SK-N-SH (cell line): Measurements from ENCODE around the gene DSCAML1. TPM values are rescaled to one million over a fixed set of nuclear protein-coding genes. Genes with fewer than 3 reads are reported as not detected.

ENCODE experiments used
- CTCF ChIA-PET: fragments of 300-600, 350-600 bp; formaldehyde crosslinking; extraction: SDS; loops from one replicate; lab custom pipeline; 2021; lab: Yijun Ruan, JAX
- POLR2A ChIA-PET: fragments of 350-600 bp; sonication (Branson Sonifier 250); formaldehyde crosslinking; extraction: SDS; loops from one replicate; lab custom pipeline; 2020; ENCODE audit warnings: antibody characterized with exemption, inconsistent platforms; lab: Yijun Ruan, JAX
- DNase-seq: peaks from one replicate; pipeline ENCODE4 v3.0.0; 2012
- H2AFZ ChIP-seq: fragments of 200-600 bp; sonication (generic); 2 replicates; pipeline ENCODE4 v1.8.1; 2016; ENCODE audit warnings: antibody characterized with exemption, mild to moderate bottlenecking, low read depth
- H3F3A ChIP-seq: fragments of 200-600 bp; sonication (generic); replicated peaks from 2 replicates; pipeline ENCODE3; 2016; ENCODE audit warnings: antibody characterized with exemption, mild to moderate bottlenecking; ENCODE audit not compliant: insufficient read depth
- H3K27ac ChIP-seq, 2 experiments: fragments of 200-500 bp in 1 of 2; fragments of 200-600 bp in 1 of 2; sonication (Bioruptor generic) in 1 of 2; sonication (generic), shearing (Covaris generic) in 1 of 2; 2 replicates each; pipeline versions ENCODE4 v1.5.1 to v1.6.1; 2014 to 2016; ENCODE audit warnings: low read depth in 2 of 2, inconsistent platforms in 1 of 2, low read length in 1 of 2, mild to moderate bottlenecking in 1 of 2, mixed read lengths in 1 of 2
- H3K27me3 ChIP-seq: fragments of 200-600 bp; sonication (generic), shearing (Covaris generic); 2 replicates; pipeline ENCODE4 v1.6.1; 2016; ENCODE audit warnings: mixed run types; ENCODE audit not compliant: insufficient read depth
- H3K36me3 ChIP-seq, 2 experiments: fragments of 200-500 bp in 1 of 2; fragments of 200-600 bp in 1 of 2; sonication (Bioruptor generic) in 1 of 2; sonication (generic) in 1 of 2; replicated peaks in 1 of 2; 2 replicates each; pipeline versions ENCODE3 to v1.5.1; 2014 to 2016; ENCODE audit warnings: low read length in 1 of 2, mild to moderate bottlenecking in 1 of 2; ENCODE audit not compliant: insufficient read depth in 2 of 2, control insufficient read depth in 1 of 2
- H3K4me1 ChIP-seq, 2 experiments: fragments of 200-500 bp in 1 of 2; fragments of 200-600 bp in 1 of 2; sonication (Bioruptor generic) in 1 of 2; sonication (generic), shearing (Covaris generic) in 1 of 2; 2 replicates each; pipeline versions ENCODE4 v1.5.1 to v1.6.1; 2014 to 2016; ENCODE audit warnings: low read depth in 1 of 2, low read length in 1 of 2, mixed run types in 1 of 2; ENCODE audit not compliant: insufficient read depth in 2 of 2, control insufficient read depth in 1 of 2
- H3K4me2 ChIP-seq: fragments of 200-600 bp; sonication (generic), shearing (Covaris generic); 2 replicates; pipeline ENCODE4 v1.6.1; 2017; ENCODE audit warnings: mixed run types
- H3K4me3 ChIP-seq, 2 experiments: fragments of 200-500 bp in 1 of 2; fragments of 200-600 bp in 1 of 2; sonication (Bioruptor generic) in 1 of 2; sonication (generic), shearing (Covaris generic) in 1 of 2; 2 replicates each; pipeline versions ENCODE4 v1.5.1 to v1.8.1; 2014 to 2016; ENCODE audit warnings: low read depth in 2 of 2, inconsistent platforms in 1 of 2, low read length in 1 of 2, mild to moderate bottlenecking in 1 of 2, mixed read lengths in 1 of 2, moderate library complexity in 1 of 2
- H3K79me2 ChIP-seq: fragments of 200-600 bp; sonication (generic); 2 replicates; pipeline ENCODE4 v1.8.1; 2017; ENCODE audit warnings: mild to moderate bottlenecking; ENCODE audit not compliant: insufficient read depth
- H3K9ac ChIP-seq: fragments of 200-600 bp; sonication (generic); 2 replicates; pipeline ENCODE4 v1.6.1; 2017; ENCODE audit warnings: mixed run types
- H3K9me2 ChIP-seq: fragments of 200-600 bp; sonication (generic); 2 replicates; pipeline ENCODE4 v1.6.1; 2017; ENCODE audit warnings: mixed run types
- H3K9me3 ChIP-seq: fragments of 200-600 bp; sonication (generic); 2 replicates; pipeline ENCODE4 v1.6.1; 2017; ENCODE audit warnings: mixed run types, mild to moderate bottlenecking, moderate library complexity
- H4K20me1 ChIP-seq: fragments of 200-600 bp; sonication (generic); 2 replicates; pipeline ENCODE4 v1.6.1; 2017; ENCODE audit warnings: mild to moderate bottlenecking, mixed run types; ENCODE audit not compliant: insufficient read depth
- CHD2 ChIP-seq: fragments of 150-350 bp; IDR thresholded peaks from 2 replicates; pipeline ENCODE4 v1.6.1; 2018; ENCODE audit warnings: low read length; ENCODE audit not compliant: partially characterized antibody
- ELF1 ChIP-seq: IDR thresholded peaks from 2 replicates; pipeline ENCODE4 v1.4.0; 2012
- FOSL2 ChIP-seq: IDR thresholded peaks from 2 replicates; pipeline ENCODE4 v1.4.0; 2012; ENCODE audit warnings: low read depth, mild to moderate bottlenecking, moderate library complexity, borderline replicate concordance
- FOXJ3 ChIP-seq: sonication (generic); formaldehyde crosslinking; IDR thresholded peaks from 2 replicates; pipeline ENCODE4 v1.5.1; 2020; ENCODE audit warnings: mild to moderate bottlenecking, missing genetic modification reagents
- GATA2 ChIP-seq: sonication (generic); formaldehyde crosslinking; IDR thresholded peaks from 2 replicates; pipeline ENCODE4 v1.5.0; 2020; ENCODE audit warnings: mild to moderate bottlenecking, missing genetic modification reagents
- MAX ChIP-seq: IDR thresholded peaks from 2 replicates; pipeline ENCODE4 v1.4.0; 2012; ENCODE audit warnings: low read depth
- MEF2A ChIP-seq: IDR thresholded peaks from 2 replicates; pipeline ENCODE4 v1.4.0; 2012; ENCODE audit warnings: low read depth, borderline replicate concordance
- NFIC ChIP-seq: IDR thresholded peaks from 2 replicates; pipeline ENCODE4 v1.4.0; 2012; ENCODE audit warnings: borderline replicate concordance
- PBX3 ChIP-seq: IDR thresholded peaks from 2 replicates; pipeline ENCODE4; 2012
- POLR2AphosphoS5 ChIP-seq: IDR thresholded peaks from 2 replicates; pipeline ENCODE4 v1.6.1; 2012; ENCODE audit warnings: low read depth, low read length
- RAD21 ChIP-seq: IDR thresholded peaks from 2 replicates; pipeline ENCODE4 v1.6.1; 2012; ENCODE audit warnings: mild to moderate bottlenecking, low read length
- RCOR1 ChIP-seq: fragments of 150-350 bp; IDR thresholded peaks from 2 replicates; pipeline ENCODE4 v1.6.1; 2017; ENCODE audit warnings: antibody characterized with exemption, low read length
- REST ChIP-seq: IDR thresholded peaks from 2 replicates; pipeline ENCODE4 v1.6.1; 2012; ENCODE audit warnings: mild to moderate bottlenecking, low read depth, low read length, moderate library complexity
- SIN3A ChIP-seq: IDR thresholded peaks from 2 replicates; pipeline ENCODE4 v1.6.1; 2012; ENCODE audit warnings: low read depth, mild to moderate bottlenecking, low read length, moderate library complexity, borderline replicate concordance
- SMC3 ChIP-seq: IDR thresholded peaks from 2 replicates; pipeline ENCODE4 v1.6.1; 2012; ENCODE audit warnings: low read depth, low read length, improper control_type of control experiment
- ZBTB33 ChIP-seq: IDR thresholded peaks from 2 replicates; pipeline ENCODE4 v1.4.0; 2012; ENCODE audit warnings: low read depth, borderline replicate concordance
- WGBS: methylation state at CpG from one replicate; pipeline ENCODE4 v1.1.6; 2017; ENCODE audit warnings: low lambda C conversion rate; 5-methylcytosine and 5-hydroxymethylcytosine counted together
- polyA plus RNA-seq, 3 experiments: library from polyadenylated mRNA; depleted of rRNA; stranded (reverse); fragments of >200 nt; gene quantifications; 2 replicates each; pipeline ENCODE4 v1.2.3, GENCODE V29; 2012

Gene DSCAML1
- polyA plus RNA-seq, 1 of the 3 experiments (the other 2 are of a cell fraction) = not detected

- no peak for TF ChIP-seq PBX3
- no peak for TF ChIP-seq MEF2A
- no peak for TF ChIP-seq SMC3
- no peak for TF ChIP-seq SIN3A
- no peak for TF ChIP-seq ZBTB33
- TF ChIP-seq POLR2AphosphoS5 = no peak
Measured at GRCh38 chr11:117495357-117495756, 301.7 kb downstream of the DSCAML1 start (continued).

GRCh38 chr11:117492578-117493251 is 304.3 kb downstream of the DSCAML1 start:
- 46% methylated on average over 17 of the region's 20 CpGs for WGBS
- TF ChIP-seq GATA2 (CRISPR knock-in tag) = peak; percentile 54
- no peak for TF ChIP-seq CHD2
- peak; percentile 47; the same call in 1 of the 2 replicates for TF ChIP-seq FOXJ3
- TF ChIP-seq RAD21 = peak; percentile 16; the same call in 1 of the 2 replicates
- H3K9me2 ChIP-seq = no peaks in the 10 kb centered on the region
- peak overlapping the region in 1 of 2 experiments; percentile 58; a peak in 2 of 4 replicates for H3K27ac ChIP-seq
- no peaks in the 10 kb centered on the region for H3K9me3 ChIP-seq
- H3K4me2 ChIP-seq = no peak overlapping the region
- no peaks in the 10 kb centered on the region for H3K36me3 ChIP-seq
- H3K4me3 ChIP-seq = no peak overlapping the region
- no peak overlapping the region for H2AFZ ChIP-seq
- no peaks in the 10 kb centered on the region; the same call in 1 of the 2 replicates for H3K27me3 ChIP-seq
- CTCF ChIA-PET = interaction anchor here (0.8 to 1.2 kb wide), 6 partner anchors 16 to 316 kb away, joined by 3 to 4 read pairs (median 3); no protein-coding TSS in a partner anchor
- peak; percentile 61 for DNase-seq
- POLR2A ChIA-PET = interaction anchor here (1.2 kb wide), 1 partner anchor 48 kb away, joined by 5 read pairs; no protein-coding TSS in a partner anchor
- H3K79me2 ChIP-seq = no peaks in the 10 kb centered on the region
- no peak overlapping the region for H3K9ac ChIP-seq
- H4K20me1 ChIP-seq = no peaks in the 10 kb centered on the region
- peaks cover 0 to 85% of the 10 kb centered on the region in 2 experiments; a peak in 1 of 4 replicates for H3K4me1 ChIP-seq
- H3F3A ChIP-seq = no peaks in the 10 kb centered on the region

GRCh38 chr11:117490911-117491310 is 306.1 kb downstream of the DSCAML1 start:
- Histone ChIP-seq H3K36me3 (no peaks in the 10 kb centered on the region), H3K9me3 (no peaks in the 10 kb centered on the region), H3K4me3 (no peak overlapping the region), H3K79me2 (no peaks in the 10 kb centered on the region), H2AFZ (no peak overlapping the region), H3K4me1 (peaks cover 0 to 81% of the 10 kb centered on the region in 2 experiments; a peak in 1 of 4 replicates), H3F3A (no peaks in the 10 kb centered on the region), H4K20me1 (no peaks in the 10 kb centered on the region), H3K4me2 (no peak overlapping the region), H3K9me2 (no peaks in the 10 kb centered on the region), H3K9ac (no peak overlapping the region), H3K27me3 (no peaks in the 10 kb centered on the region; the same call in 1 of the 2 replicates), H3K27ac (peak overlapping the region in 1 of 2 experiments; percentile 98; a peak in 2 of 4 replicates)
- ChIA-PET CTCF (interaction anchor here (1.1 to 3.0 kb wide), 10 partner anchors 15 to 456 kb away, joined by 3 to 24 read pairs (median 4); no protein-coding TSS in a partner anchor), POLR2A (interaction anchor here (1.1 to 3.6 kb wide), 4 partner anchors 11 to 47 kb away, joined by 4 to 28 read pairs (median 10); no protein-coding TSS in a partner anchor)
- WGBS = 71% methylated on average over 6 of the region's 6 CpGs
- DNase-seq = no peak
- TF ChIP-seq MAX (no peak), NFIC (no peak), FOSL2 (no peak), RCOR1 (no peak), PBX3 (no peak), ELF1 (no peak), REST (no peak)
